SK-N-SH (cell line): ENCODE measurements around the gene PSMA6.

Source experiments
- POLR2AphosphoS5 ChIP-seq: IDR thresholded peaks from 2 replicates; pipeline ENCODE4 v1.6.1; 2012; ENCODE audit warnings: low read depth, low read length
- RFX5 ChIP-seq: IDR thresholded peaks from 2 replicates; pipeline ENCODE4 v1.6.1; 2012; ENCODE audit warnings: mild to moderate bottlenecking, improper control_type of control experiment, low read length
- TF ChIP-seq, protein P1 (sequence below): fragments of 200-600 bp; sonication (generic); IDR thresholded peaks from 2 replicates; pipeline ENCODE4 v1.6.1; 2017; ENCODE audit warnings: antibody characterized with exemption, mild to moderate bottlenecking, moderate library complexity
- TF ChIP-seq, protein P2 (sequence below): IDR thresholded peaks from 2 replicates; pipeline ENCODE4 v1.4.0; 2012; ENCODE audit warnings: low read depth, borderline replicate concordance

DNA sequence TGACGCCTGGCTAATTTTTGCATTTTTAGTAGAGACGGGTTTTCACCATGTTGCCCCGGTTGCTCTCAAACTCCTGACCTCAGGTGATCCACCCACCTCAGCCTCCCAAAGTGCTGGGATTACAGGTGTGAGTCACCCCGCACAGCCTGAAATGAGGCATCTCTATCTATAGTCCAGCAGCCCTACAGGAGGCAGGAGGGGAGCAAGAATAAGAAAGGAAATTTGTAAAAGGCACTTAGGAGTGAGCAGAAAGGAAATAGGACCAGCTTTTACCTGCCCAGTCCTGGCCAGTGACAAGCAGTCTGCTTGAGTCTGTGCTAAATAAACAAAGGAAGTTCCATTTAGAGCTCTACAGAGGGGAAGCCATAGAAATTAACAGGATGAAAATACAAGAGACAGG is 15.0 kb upstream of the PSMA6 start:
- TF ChIP-seq, protein P1, sequence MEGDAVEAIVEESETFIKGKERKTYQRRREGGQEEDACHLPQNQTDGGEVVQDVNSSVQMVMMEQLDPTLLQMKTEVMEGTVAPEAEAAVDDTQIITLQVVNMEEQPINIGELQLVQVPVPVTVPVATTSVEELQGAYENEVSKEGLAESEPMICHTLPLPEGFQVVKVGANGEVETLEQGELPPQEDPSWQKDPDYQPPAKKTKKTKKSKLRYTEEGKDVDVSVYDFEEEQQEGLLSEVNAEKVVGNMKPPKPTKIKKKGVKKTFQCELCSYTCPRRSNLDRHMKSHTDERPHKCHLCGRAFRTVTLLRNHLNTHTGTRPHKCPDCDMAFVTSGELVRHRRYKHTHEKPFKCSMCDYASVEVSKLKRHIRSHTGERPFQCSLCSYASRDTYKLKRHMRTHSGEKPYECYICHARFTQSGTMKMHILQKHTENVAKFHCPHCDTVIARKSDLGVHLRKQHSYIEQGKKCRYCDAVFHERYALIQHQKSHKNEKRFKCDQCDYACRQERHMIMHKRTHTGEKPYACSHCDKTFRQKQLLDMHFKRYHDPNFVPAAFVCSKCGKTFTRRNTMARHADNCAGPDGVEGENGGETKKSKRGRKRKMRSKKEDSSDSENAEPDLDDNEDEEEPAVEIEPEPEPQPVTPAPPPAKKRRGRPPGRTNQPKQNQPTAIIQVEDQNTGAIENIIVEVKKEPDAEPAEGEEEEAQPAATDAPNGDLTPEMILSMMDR, result no peak
- TF ChIP-seq POLR2AphosphoS5 (no peak), RFX5 (no peak)
- TF ChIP-seq, protein P2, sequence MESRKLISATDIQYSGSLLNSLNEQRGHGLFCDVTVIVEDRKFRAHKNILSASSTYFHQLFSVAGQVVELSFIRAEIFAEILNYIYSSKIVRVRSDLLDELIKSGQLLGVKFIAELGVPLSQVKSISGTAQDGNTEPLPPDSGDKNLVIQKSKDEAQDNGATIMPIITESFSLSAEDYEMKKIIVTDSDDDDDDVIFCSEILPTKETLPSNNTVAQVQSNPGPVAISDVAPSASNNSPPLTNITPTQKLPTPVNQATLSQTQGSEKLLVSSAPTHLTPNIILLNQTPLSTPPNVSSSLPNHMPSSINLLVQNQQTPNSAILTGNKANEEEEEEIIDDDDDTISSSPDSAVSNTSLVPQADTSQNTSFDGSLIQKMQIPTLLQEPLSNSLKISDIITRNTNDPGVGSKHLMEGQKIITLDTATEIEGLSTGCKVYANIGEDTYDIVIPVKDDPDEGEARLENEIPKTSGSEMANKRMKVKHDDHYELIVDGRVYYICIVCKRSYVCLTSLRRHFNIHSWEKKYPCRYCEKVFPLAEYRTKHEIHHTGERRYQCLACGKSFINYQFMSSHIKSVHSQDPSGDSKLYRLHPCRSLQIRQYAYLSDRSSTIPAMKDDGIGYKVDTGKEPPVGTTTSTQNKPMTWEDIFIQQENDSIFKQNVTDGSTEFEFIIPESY, result no peak
